Body of pancreas (tissue), 4 donors: ENCODE results near the gene DAZAP1.

ENCODE experiments used
- POLR2A ChIP-seq, 3 donors: fragments of 450-650 bp; IDR thresholded peaks; one replicate each; pipeline ENCODE4 v1.6.1; 2016; ENCODE audit warnings: antibody characterized with exemption in 3 of 3, mild to moderate bottlenecking in 2 of 3
- TF ChIP-seq, protein P1 (sequence below), 7 experiments: fragments of 450-650 bp in 4 of 7; fragments of 200-600 bp in 3 of 7; sonication (generic) in 3 of 7; IDR thresholded peaks; one replicate each; pipeline ENCODE4 v1.5.1; 2016 to 2019; ENCODE audit warnings: antibody characterized with exemption in 7 of 7

- TF ChIP-seq, protein P1, sequence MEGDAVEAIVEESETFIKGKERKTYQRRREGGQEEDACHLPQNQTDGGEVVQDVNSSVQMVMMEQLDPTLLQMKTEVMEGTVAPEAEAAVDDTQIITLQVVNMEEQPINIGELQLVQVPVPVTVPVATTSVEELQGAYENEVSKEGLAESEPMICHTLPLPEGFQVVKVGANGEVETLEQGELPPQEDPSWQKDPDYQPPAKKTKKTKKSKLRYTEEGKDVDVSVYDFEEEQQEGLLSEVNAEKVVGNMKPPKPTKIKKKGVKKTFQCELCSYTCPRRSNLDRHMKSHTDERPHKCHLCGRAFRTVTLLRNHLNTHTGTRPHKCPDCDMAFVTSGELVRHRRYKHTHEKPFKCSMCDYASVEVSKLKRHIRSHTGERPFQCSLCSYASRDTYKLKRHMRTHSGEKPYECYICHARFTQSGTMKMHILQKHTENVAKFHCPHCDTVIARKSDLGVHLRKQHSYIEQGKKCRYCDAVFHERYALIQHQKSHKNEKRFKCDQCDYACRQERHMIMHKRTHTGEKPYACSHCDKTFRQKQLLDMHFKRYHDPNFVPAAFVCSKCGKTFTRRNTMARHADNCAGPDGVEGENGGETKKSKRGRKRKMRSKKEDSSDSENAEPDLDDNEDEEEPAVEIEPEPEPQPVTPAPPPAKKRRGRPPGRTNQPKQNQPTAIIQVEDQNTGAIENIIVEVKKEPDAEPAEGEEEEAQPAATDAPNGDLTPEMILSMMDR (IDR thresholded peaks at IDR 0.05): no peak
- TF ChIP-seq POLR2A (IDR thresholded peaks at IDR 0.05): no peak
These were observed 18.8 kb upstream of the DAZAP1 start for GRCh38 chr19:1388637-1389026.
